Measurements from ENCODE around the gene ANAPC16.
"Not testable (repeated sequence)": the region's sequence is repeated elsewhere in the genome, so short reads cannot be mapped to it uniquely, and the experiment has no call there.

The ANAPC16 gene

GRCh38 chr10:72265508-72265907, 49.7 kb downstream of the ANAPC16 start:
- no peak for DNase-seq (ENCODE audit: insufficient read length, low spot score)
- no peak for FAIRE-seq
- TF ChIP-seq CTCF (IDR thresholded peaks at IDR 0.05; ENCODE audit: insufficient read depth, missing control alignments) = no peak

GRCh38 chr10:72265990-72266865, 50.4 kb downstream of the ANAPC16 start:
- DNase-seq (ENCODE audit: insufficient read length, low spot score) (no peak), FAIRE-seq (no peak)
- TF ChIP-seq CTCF (IDR thresholded peaks at IDR 0.05; ENCODE audit: insufficient read depth, missing control alignments) = no peak

GRCh38 chr10:72267381-72267780, 51.6 kb downstream of the ANAPC16 start:
- no peak for TF ChIP-seq CTCF (IDR thresholded peaks at IDR 0.05; ENCODE audit: insufficient read depth, missing control alignments)
- FAIRE-seq = no peak
- DNase-seq (ENCODE audit: insufficient read length, low spot score) = no peak

- no peak for TF ChIP-seq CTCF (IDR thresholded peaks at IDR 0.05; ENCODE audit: insufficient read depth, missing control alignments)
- DNase-seq (ENCODE audit: insufficient read length, low spot score) = no peak
- no peak for FAIRE-seq
These were observed 52.1 kb downstream of the ANAPC16 start for GRCh38 chr10:72267819-72268399.

- DNase-seq (ENCODE audit: insufficient read length, low spot score); FAIRE-seq: not testable (repeated sequence)
These were observed 52.8 kb downstream of the ANAPC16 start for GRCh38 chr10:72268475-72269200.

- TF ChIP-seq CTCF (IDR thresholded peaks at IDR 0.05; ENCODE audit: insufficient read depth, missing control alignments) = no peak
- no peak for DNase-seq (ENCODE audit: insufficient read length, low spot score)
- FAIRE-seq = no peak
These were observed 54.9 kb downstream of the ANAPC16 start for GRCh38 chr10:72270607-72271281.

- DNase-seq (ENCODE audit: insufficient read length, low spot score) (peak; percentile 52), FAIRE-seq (no peak)
- TF ChIP-seq CTCF (IDR thresholded peaks at IDR 0.05; ENCODE audit: insufficient read depth, missing control alignments) = no peak
These were observed 57.0 kb downstream of the ANAPC16 start for GRCh38 chr10:72272689-72273409.
